ENCODE results near the gene DMXL2.
"Not testable (repeated sequence)": the region's sequence is repeated elsewhere in the genome, so short reads cannot be mapped to it uniquely, and the experiment has no call there.

DMXL2 gene

GRCh38 chr15:51470512-51470911 lies 152.1 kb downstream of the DMXL2 start:
- H3K4me3 ChIP-seq (ENCODE audit: control insufficient read depth in 1 of 7, extremely low read depth in 1 of 7, insufficient read depth in 4 of 7, low read depth in 2 of 7, low read length in 6 of 7): no peak overlapping the region

GRCh38 chr15:51460796-51461195 lies 161.8 kb downstream of the DMXL2 start:
- H3K4me1 ChIP-seq (ENCODE audit: control extremely low read depth in 1 of 4, control insufficient read depth in 4 of 4, insufficient read depth in 4 of 4, low read length in 3 of 4): no peaks in the 10 kb centered on the region
- CTCF ChIA-PET: no interaction called here
- H3K36me3 ChIP-seq (ENCODE audit: control insufficient read depth in 4 of 4, insufficient read depth in 4 of 4, low read length in 3 of 4): peaks cover 9 to 34% (median 20%) of the 10 kb centered on the region in 4 experiments
- H3K9me3 ChIP-seq (ENCODE audit: control extremely low read depth in 1 of 5, control insufficient read depth in 4 of 5, insufficient read depth in 2 of 5, low read depth in 1 of 5, low read length in 4 of 5): no peaks in the 10 kb centered on the region
- WGBS (ENCODE audit: insufficient coverage): no CpG with 5 or more reads among the region's 1 CpG
- no peak overlapping the region for H3K4me3 ChIP-seq (ENCODE audit: control insufficient read depth in 1 of 7, extremely low read depth in 1 of 7, insufficient read depth in 4 of 7, low read depth in 2 of 7, low read length in 6 of 7)
- no peaks in the 10 kb centered on the region for H3K27me3 ChIP-seq (replicated peaks in 2 of 5; ENCODE audit: control insufficient read depth in 4 of 5, insufficient read depth in 5 of 5, low read length in 4 of 5)
- POLR2A ChIA-PET: no interaction called here
- no peak for DNase-seq
- no peak overlapping the region for H3K27ac ChIP-seq (ENCODE audit: insufficient read depth in 1 of 2, low read depth in 1 of 2, low read length in 2 of 2, poor library complexity in 1 of 2, severe bottlenecking in 2 of 2)

More at GRCh38 chr15:51470512-51470911, 152.1 kb downstream of the DMXL2 start:
- Histone ChIP-seq H3K27ac (ENCODE audit: insufficient read depth in 1 of 2, low read depth in 1 of 2, low read length in 2 of 2, poor library complexity in 1 of 2, severe bottlenecking in 2 of 2) (no peak overlapping the region), H3K4me1 (ENCODE audit: control extremely low read depth in 1 of 4, control insufficient read depth in 4 of 4, insufficient read depth in 4 of 4, low read length in 3 of 4) (no peaks in the 10 kb centered on the region), H3K27me3 (replicated peaks in 2 of 5; ENCODE audit: control insufficient read depth in 4 of 5, insufficient read depth in 5 of 5, low read length in 4 of 5) (no peaks in the 10 kb centered on the region), H3K36me3 (ENCODE audit: control insufficient read depth in 4 of 4, insufficient read depth in 4 of 4, low read length in 3 of 4) (peaks cover 0 to 20% (median 10%) of the 10 kb centered on the region in 4 experiments), H3K9me3 (ENCODE audit: control extremely low read depth in 1 of 5, control insufficient read depth in 4 of 5, insufficient read depth in 2 of 5, low read depth in 1 of 5, low read length in 4 of 5) (no peaks in the 10 kb centered on the region)
- ChIA-PET CTCF (interaction anchor here (1.0 kb wide), 3 partner anchors 12 to 127 kb away, joined by 3 read pairs; no protein-coding TSS in a partner anchor), POLR2A (no interaction called here)
- WGBS (ENCODE audit: insufficient coverage): 100% methylated on average over 3 of the region's 5 CpGs
- no peak for DNase-seq

GRCh38 chr15:51450001-51450400 lies 172.6 kb downstream of the DMXL2 start:
- H3K4me1 ChIP-seq (ENCODE audit: control extremely low read depth in 1 of 4, control insufficient read depth in 4 of 4, insufficient read depth in 4 of 4, low read length in 3 of 4): no peaks in the 10 kb centered on the region
- POLR2A ChIA-PET: no interaction called here
- H3K36me3 ChIP-seq (ENCODE audit: control insufficient read depth in 4 of 4, insufficient read depth in 4 of 4, low read length in 3 of 4): peaks cover 7 to 34% (median 20%) of the 10 kb centered on the region in 4 experiments
- DNase-seq: no peak
- no peaks in the 10 kb centered on the region for H3K9me3 ChIP-seq (ENCODE audit: control extremely low read depth in 1 of 5, control insufficient read depth in 4 of 5, insufficient read depth in 2 of 5, low read depth in 1 of 5, low read length in 4 of 5)
- CTCF ChIA-PET: interaction anchor here (1.0 kb wide), 1 partner anchor 16 kb away, joined by 3 read pairs; no protein-coding TSS in a partner anchor
- no peak overlapping the region for H3K27ac ChIP-seq (ENCODE audit: insufficient read depth in 1 of 2, low read depth in 1 of 2, low read length in 2 of 2, poor library complexity in 1 of 2, severe bottlenecking in 2 of 2)
- H3K27me3 ChIP-seq (replicated peaks in 2 of 5; ENCODE audit: control insufficient read depth in 4 of 5, insufficient read depth in 5 of 5, low read length in 4 of 5): no peaks in the 10 kb centered on the region
- H3K4me3 ChIP-seq (ENCODE audit: control insufficient read depth in 1 of 7, extremely low read depth in 1 of 7, insufficient read depth in 4 of 7, low read depth in 2 of 7, low read length in 6 of 7): no peak overlapping the region
- 92% methylated on average over 2 of the region's 6 CpGs for WGBS (ENCODE audit: insufficient coverage)

- Histone ChIP-seq H3K9me3 (ENCODE audit: control extremely low read depth in 1 of 5, control insufficient read depth in 4 of 5, insufficient read depth in 2 of 5, low read depth in 1 of 5, low read length in 4 of 5) (no peaks in the 10 kb centered on the region), H3K27me3 (replicated peaks in 2 of 5; ENCODE audit: control insufficient read depth in 4 of 5, insufficient read depth in 5 of 5, low read length in 4 of 5) (no peaks in the 10 kb centered on the region), H3K4me1 (ENCODE audit: control extremely low read depth in 1 of 4, control insufficient read depth in 4 of 4, insufficient read depth in 4 of 4, low read length in 3 of 4) (no peaks in the 10 kb centered on the region), H3K36me3 (ENCODE audit: control insufficient read depth in 4 of 4, insufficient read depth in 4 of 4, low read length in 3 of 4) (peaks cover 5 to 31% (median 19%) of the 10 kb centered on the region in 4 experiments), H3K27ac (ENCODE audit: insufficient read depth in 1 of 2, low read depth in 1 of 2, low read length in 2 of 2, poor library complexity in 1 of 2, severe bottlenecking in 2 of 2) (no peak overlapping the region), H3K4me3 (ENCODE audit: control insufficient read depth in 1 of 7, extremely low read depth in 1 of 7, insufficient read depth in 4 of 7, low read depth in 2 of 7, low read length in 6 of 7) (no peak overlapping the region)
- ChIA-PET POLR2A (no interaction called here), CTCF (no interaction called here)
- 100% methylated on average over 4 of the region's 7 CpGs for WGBS (ENCODE audit: insufficient coverage)
- no peak for DNase-seq
Measured at GRCh38 chr15:51448622-51449399, 173.8 kb downstream of the DMXL2 start.

GRCh38 chr15:51447855-51448621 lies 174.5 kb downstream of the DMXL2 start:
- ChIA-PET POLR2A (no interaction called here), CTCF (no interaction called here)
- Histone ChIP-seq H3K36me3 (ENCODE audit: control insufficient read depth in 4 of 4, insufficient read depth in 4 of 4, low read length in 3 of 4) (peaks cover 5 to 31% (median 18%) of the 10 kb centered on the region in 4 experiments), H3K4me3 (ENCODE audit: control insufficient read depth in 1 of 7, extremely low read depth in 1 of 7, insufficient read depth in 4 of 7, low read depth in 2 of 7, low read length in 6 of 7) (no peak overlapping the region), H3K27ac (ENCODE audit: insufficient read depth in 1 of 2, low read depth in 1 of 2, low read length in 2 of 2, poor library complexity in 1 of 2, severe bottlenecking in 2 of 2) (no peak overlapping the region), H3K4me1 (ENCODE audit: control extremely low read depth in 1 of 4, control insufficient read depth in 4 of 4, insufficient read depth in 4 of 4, low read length in 3 of 4) (no peaks in the 10 kb centered on the region), H3K27me3 (replicated peaks in 2 of 5; ENCODE audit: control insufficient read depth in 4 of 5, insufficient read depth in 5 of 5, low read length in 4 of 5) (no peaks in the 10 kb centered on the region), H3K9me3 (ENCODE audit: control extremely low read depth in 1 of 5, control insufficient read depth in 4 of 5, insufficient read depth in 2 of 5, low read depth in 1 of 5, low read length in 4 of 5) (peaks cover 0 to under 1% (median 0%) of the 10 kb centered on the region in 5 experiments)
- DNase-seq: no peak
- WGBS (ENCODE audit: insufficient coverage): 100% methylated on average over 2 of the region's 4 CpGs

GRCh38 chr15:51446029-51446744 lies 176.4 kb downstream of the DMXL2 start:
- H3K4me3 ChIP-seq (ENCODE audit: control insufficient read depth in 1 of 7, extremely low read depth in 1 of 7, insufficient read depth in 4 of 7, low read depth in 2 of 7, low read length in 6 of 7); H3K4me1 ChIP-seq (ENCODE audit: control extremely low read depth in 1 of 4, control insufficient read depth in 4 of 4, insufficient read depth in 4 of 4, low read length in 3 of 4); DNase-seq; H3K27ac ChIP-seq (ENCODE audit: insufficient read depth in 1 of 2, low read depth in 1 of 2, low read length in 2 of 2, poor library complexity in 1 of 2, severe bottlenecking in 2 of 2); CTCF ChIA-PET; H3K9me3 ChIP-seq (ENCODE audit: control extremely low read depth in 1 of 5, control insufficient read depth in 4 of 5, insufficient read depth in 2 of 5, low read depth in 1 of 5, low read length in 4 of 5); H3K27me3 ChIP-seq (replicated peaks in 2 of 5; ENCODE audit: control insufficient read depth in 4 of 5, insufficient read depth in 5 of 5, low read length in 4 of 5); POLR2A ChIA-PET: not testable (repeated sequence)
- H3K36me3 ChIP-seq (ENCODE audit: control insufficient read depth in 4 of 4, insufficient read depth in 4 of 4, low read length in 3 of 4): peaks cover 5 to 27% (median 14%) of the 10 kb centered on the region in 4 experiments
- WGBS (ENCODE audit: insufficient coverage): 100% methylated on average over 2 of the region's 5 CpGs
